Skeletal muscle tissue (tissue), 4 donors: ENCODE data around the gene HFE. TPM values are rescaled to one million over a fixed set of nuclear protein-coding genes. Genes with fewer than 3 reads are reported as not detected.
"Not testable (repeated sequence)": the region's sequence is repeated elsewhere in the genome, so short reads cannot be mapped to it uniquely, and the experiment has no call there.

Source experiments
- H3K27ac ChIP-seq: one replicate; pipeline ENCODE4 v1.7.0; 2013; ENCODE audit warnings: mild to moderate bottlenecking, low read depth, low read length, inconsistent platforms
- H3K27me3 ChIP-seq, 3 donors: one replicate each; pipeline ENCODE4 v1.7.0; 2013; ENCODE audit warnings: low read length in 3 of 3; ENCODE audit not compliant: control insufficient read depth in 3 of 3, insufficient read depth in 3 of 3
- H3K36me3 ChIP-seq, 3 donors: one replicate each; pipeline ENCODE4 v1.7.0; 2013; ENCODE audit warnings: low read length in 3 of 3; ENCODE audit not compliant: control insufficient read depth in 3 of 3, insufficient read depth in 3 of 3
- H3K4me1 ChIP-seq, 3 donors: one replicate each; pipeline ENCODE4 v1.7.0; 2013; ENCODE audit warnings: low read length in 3 of 3, mild to moderate bottlenecking in 3 of 3; ENCODE audit not compliant: control insufficient read depth in 3 of 3, insufficient read depth in 3 of 3
- H3K4me3 ChIP-seq, 3 donors: one replicate each; pipeline ENCODE4 v1.7.0; 2013; ENCODE audit warnings: low read length in 3 of 3
- H3K9ac ChIP-seq, 3 donors: one replicate each; pipeline ENCODE4 v1.7.0; 2013; ENCODE audit warnings: low read length in 3 of 3, mild to moderate bottlenecking in 3 of 3, moderate library complexity in 2 of 3, low read depth in 1 of 3
- H3K9me3 ChIP-seq, 3 donors: one replicate each; pipeline ENCODE4 v1.7.0; 2013; ENCODE audit warnings: low read length in 3 of 3; ENCODE audit not compliant: control insufficient read depth in 3 of 3
- total RNA-seq: library from RNA; depleted of rRNA; stranded (reverse); fragments of >200 nt; gene quantifications from one replicate; pipeline ENCODE4 v1.2.3, GENCODE V29; 2014
- donor health status: Osteomylitis.

HFE gene
- total RNA-seq, 1 donor from 2014 or later: 4.7 TPM

DNA sequence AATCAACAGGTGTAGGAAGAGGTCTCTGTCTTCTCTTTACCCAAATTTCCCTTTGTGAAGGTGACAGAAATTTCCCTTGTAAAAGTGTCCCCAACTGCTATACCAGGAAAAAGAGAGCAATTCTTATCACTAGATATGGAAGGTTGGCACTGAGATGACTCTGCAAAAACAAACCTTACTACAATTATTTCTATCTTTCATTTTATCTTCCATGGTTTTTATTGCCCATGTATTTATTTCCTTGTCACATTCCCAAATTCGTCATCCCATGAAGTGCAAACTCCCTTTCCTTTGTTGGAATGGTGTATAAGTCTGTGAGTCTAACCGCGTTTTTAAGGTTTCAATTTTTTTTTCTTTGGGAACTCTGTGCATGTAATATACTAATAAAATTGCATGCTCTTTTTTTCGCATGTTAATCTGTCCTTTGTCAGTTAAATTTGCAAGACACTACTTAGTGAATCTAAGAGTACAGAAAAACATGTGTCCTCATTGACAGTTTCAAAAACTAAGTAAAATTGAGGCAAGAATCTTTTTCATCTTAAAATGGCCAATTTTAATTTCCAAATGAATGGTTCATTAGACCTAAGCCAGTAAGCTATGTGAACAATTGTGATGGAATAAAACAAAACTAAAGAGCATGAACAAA is 35.4 kb upstream of the HFE start:
- Histone ChIP-seq H3K4me1 (peaks cover 4 to 12% (median 6%) of the 10 kb centered on the region in 3 donors), H3K27me3 (no peaks in the 10 kb centered on the region), H3K27ac (no peak overlapping the region), H3K36me3 (no peaks in the 10 kb centered on the region), H3K9me3 (no peaks in the 10 kb centered on the region), H3K9ac (no peak overlapping the region), H3K4me3 (no peak overlapping the region)

GRCh38 chr6:26052762-26053250 is 34.4 kb upstream of the HFE start:
- not testable (repeated sequence) for H3K4me3 ChIP-seq, H3K9me3 ChIP-seq, H3K27ac ChIP-seq, H3K27me3 ChIP-seq, H3K36me3 ChIP-seq, H3K9ac ChIP-seq
- peaks cover 4 to 12% (median 8%) of the 10 kb centered on the region in 3 donors for H3K4me1 ChIP-seq

- Histone ChIP-seq H3K9ac (peak overlapping the region; percentile 71 to 91 (median 90)), H3K4me3 (peak overlapping the region; percentile 75 to 94 (median 89)), H3K27ac (peak overlapping the region; percentile 93), H3K9me3 (no peaks in the 10 kb centered on the region), H3K36me3 (no peaks in the 10 kb centered on the region), H3K27me3 (no peaks in the 10 kb centered on the region), H3K4me1 (peaks cover 4 to 12% (median 8%) of the 10 kb centered on the region in 3 donors)
These were observed 33.0 kb upstream of the HFE start for GRCh38 chr6:26053992-26054780.

DNA sequence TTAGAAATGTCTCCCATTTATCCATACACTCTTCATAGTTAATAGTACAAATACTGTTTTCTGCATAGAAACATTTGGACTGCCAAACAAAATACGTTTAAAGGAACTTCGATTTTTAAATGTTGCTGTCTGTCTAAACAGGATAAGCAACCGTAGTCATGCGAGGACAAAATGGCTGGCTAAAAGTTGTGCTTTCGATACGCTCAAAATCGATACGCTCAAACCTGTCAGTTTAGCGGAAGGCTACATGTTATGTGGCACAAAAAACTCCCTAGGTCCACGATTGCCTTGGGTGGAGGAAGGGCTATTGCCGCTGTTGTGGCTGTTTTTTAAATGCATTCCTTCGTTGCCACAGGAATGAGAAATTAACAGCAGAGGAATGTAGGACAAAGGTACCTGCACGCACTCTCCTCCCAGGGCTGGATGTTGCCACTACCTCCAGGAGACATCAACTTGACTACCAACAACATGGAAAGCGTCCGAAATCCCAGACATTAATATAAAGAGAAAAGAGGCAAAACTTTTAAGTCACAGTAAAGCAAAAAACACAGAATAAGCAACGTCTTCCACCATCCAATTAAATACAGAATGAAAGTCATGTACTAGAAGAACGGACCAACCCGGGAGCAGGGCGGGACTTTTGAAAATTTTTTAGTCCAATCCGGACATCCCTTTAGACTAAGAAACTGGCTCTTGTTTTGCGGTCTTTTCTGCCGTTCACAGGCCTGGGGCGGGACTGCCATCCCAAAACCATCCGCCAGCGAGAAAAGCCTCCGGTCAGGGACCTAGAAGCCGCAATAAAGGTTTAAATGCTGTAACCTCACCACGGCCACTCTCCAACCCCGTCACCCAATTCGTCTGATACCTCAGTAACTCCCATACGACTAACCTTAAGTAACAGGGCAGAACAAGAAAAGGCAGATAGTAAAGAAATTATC is 32.2 kb upstream of the HFE start:
- Histone ChIP-seq H3K27me3 (no peaks in the 10 kb centered on the region), H3K27ac (peak overlapping the region; percentile 93), H3K36me3 (no peaks in the 10 kb centered on the region), H3K9ac (peak overlapping the region; percentile 83 to 91 (median 90)), H3K4me3 (peak overlapping the region; percentile 75 to 94 (median 89)), H3K9me3 (no peaks in the 10 kb centered on the region), H3K4me1 (peaks cover 4 to 12% (median 8%) of the 10 kb centered on the region in 3 donors)

DNA sequence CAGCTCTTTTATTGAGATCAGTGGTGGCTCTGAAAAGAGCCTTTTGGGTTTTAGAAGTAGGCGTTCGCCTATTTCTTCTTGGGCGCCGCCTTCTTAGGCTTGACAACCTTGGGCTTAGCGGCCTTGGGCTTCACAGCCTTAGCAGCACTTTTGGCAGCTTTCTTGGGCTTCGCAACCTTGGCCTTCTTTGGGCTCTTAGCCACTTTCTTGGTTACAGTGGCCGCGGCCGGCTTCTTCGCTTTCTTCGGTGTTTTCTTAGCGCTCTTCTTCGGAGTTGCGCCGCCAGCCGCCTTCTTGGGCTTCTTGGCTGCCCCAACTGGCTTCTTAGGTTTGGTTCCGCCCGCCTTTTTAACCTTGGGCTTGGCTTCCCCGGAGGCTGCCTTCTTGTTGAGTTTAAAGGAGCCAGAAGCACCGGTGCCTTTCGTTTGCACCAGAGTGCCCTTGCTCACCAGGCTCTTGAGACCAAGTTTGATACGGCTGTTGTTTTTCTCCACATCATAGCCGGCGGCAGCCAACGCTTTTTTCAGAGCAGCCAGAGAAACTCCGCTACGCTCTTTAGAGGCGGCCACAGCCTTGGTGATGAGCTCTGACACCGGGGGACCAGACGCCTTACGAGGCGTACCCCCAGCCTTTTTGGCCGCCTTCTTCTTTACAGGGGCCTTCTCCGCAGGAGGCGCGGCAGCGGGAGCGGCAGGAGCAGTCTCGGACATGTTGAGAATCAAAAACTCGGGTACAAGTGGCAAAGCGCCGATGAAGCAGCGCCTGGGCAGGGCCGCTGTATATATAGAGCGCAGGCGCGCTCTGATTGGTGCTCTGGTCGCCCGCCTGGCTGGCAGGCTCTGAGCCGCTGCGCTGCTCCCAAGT is 31.3 kb upstream of the HFE start:
- Histone ChIP-seq H3K9me3 (no peaks in the 10 kb centered on the region), H3K4me1 (peaks cover 4 to 12% (median 8%) of the 10 kb centered on the region in 3 donors)

GRCh38 chr6:26056583-26057350 is 30.5 kb upstream of the HFE start:
- Histone ChIP-seq H3K27ac (peak overlapping the region; percentile 93), H3K4me1 (peaks cover 4 to 12% (median 8%) of the 10 kb centered on the region in 3 donors), H3K27me3 (no peaks in the 10 kb centered on the region), H3K4me3 (peak overlapping the region; percentile 75 to 94 (median 89)), H3K9me3 (no peaks in the 10 kb centered on the region), H3K36me3 (no peaks in the 10 kb centered on the region), H3K9ac (peak overlapping the region; percentile 83 to 91 (median 90))

More for the DNA sequence above, 31.3 kb upstream of the HFE start:
- peak overlapping the region; percentile 83 to 91 (median 90) for H3K9ac ChIP-seq
- no peaks in the 10 kb centered on the region for H3K36me3 ChIP-seq
- no peaks in the 10 kb centered on the region for H3K27me3 ChIP-seq
- peak overlapping the region; percentile 93 for H3K27ac ChIP-seq
- H3K4me3 ChIP-seq: peak overlapping the region; percentile 75 to 94 (median 89)

GRCh38 chr6:26057899-26058298 is 29.3 kb upstream of the HFE start:
- Histone ChIP-seq H3K27ac (no peak overlapping the region), H3K4me3 (no peak overlapping the region), H3K4me1 (peaks cover 4 to 12% (median 8%) of the 10 kb centered on the region in 3 donors), H3K9me3 (no peaks in the 10 kb centered on the region), H3K9ac (no peak overlapping the region), H3K36me3 (no peaks in the 10 kb centered on the region), H3K27me3 (no peaks in the 10 kb centered on the region)

DNA sequence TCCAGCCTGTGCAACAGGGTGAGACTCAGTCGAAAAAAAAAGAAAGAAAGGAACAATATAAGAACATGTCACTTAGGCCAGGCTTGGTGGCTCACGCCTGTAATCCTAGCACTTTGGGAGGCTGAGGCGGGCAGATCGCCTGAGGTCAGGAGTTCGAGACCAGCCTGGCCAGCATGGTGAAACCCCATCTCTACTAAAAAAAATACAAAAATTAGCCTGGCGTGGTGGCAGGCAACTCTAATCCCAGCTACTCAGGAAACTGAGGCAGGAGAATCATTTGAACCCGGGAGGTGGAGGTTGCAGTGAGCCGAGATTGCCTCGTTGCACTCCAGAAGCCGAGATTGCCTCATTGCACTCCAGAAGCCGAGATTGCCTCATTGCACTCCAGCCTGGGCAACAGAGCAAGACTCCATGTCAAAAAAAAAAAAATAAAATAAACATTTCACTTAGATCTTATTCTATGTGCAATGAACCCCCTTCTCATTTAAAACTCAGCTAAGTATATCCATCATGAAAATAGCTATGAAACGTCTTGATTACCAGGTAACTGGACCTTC is 28.7 kb upstream of the HFE start:
- H3K4me3 ChIP-seq, H3K36me3 ChIP-seq, H3K9me3 ChIP-seq, H3K27me3 ChIP-seq, H3K27ac ChIP-seq, H3K9ac ChIP-seq: not testable (repeated sequence)
- H3K4me1 ChIP-seq: peaks cover 4 to 12% (median 8%) of the 10 kb centered on the region in 3 donors
